Middle frontal gyrus (tissue), 1 donor: Measurements from ENCODE around the gene IL13RA1.
"Not testable (repeated sequence)": the region's sequence is repeated elsewhere in the genome, so short reads cannot be mapped to it uniquely, and the experiment has no call there.

Experiments used
- DNase-seq: peaks from one replicate; pipeline ENCODE4 v3.0.0-alpha.2; 2015; ENCODE audit warnings: low spot score; ENCODE audit errors: extremely low spot score

Gene IL13RA1

GRCh38 chrX:118727686-118728339 lies 407 bp downstream of the IL13RA1 start:
- DNase-seq = no peak

GRCh38 chrX:118729042-118729652 lies 1.7 kb downstream of the IL13RA1 start:
- no peak for DNase-seq

- no peak for DNase-seq
Observed at GRCh38 chrX:118730500-118731247, 3.3 kb downstream of the IL13RA1 start.

- not testable (repeated sequence) for DNase-seq
Observed at GRCh38 chrX:118732551-118732950, 5.1 kb downstream of the IL13RA1 start.

GRCh38 chrX:118734909-118735308 lies 7.5 kb downstream of the IL13RA1 start:
- DNase-seq = no peak

GRCh38 chrX:118736394-118737010 lies 9.1 kb downstream of the IL13RA1 start:
- DNase-seq = no peak

- DNase-seq = no peak
Observed at GRCh38 chrX:118739577-118739976, 12.2 kb downstream of the IL13RA1 start.

- no peak for DNase-seq
Observed at GRCh38 chrX:118740276-118740889, 13.0 kb downstream of the IL13RA1 start.

DNA sequence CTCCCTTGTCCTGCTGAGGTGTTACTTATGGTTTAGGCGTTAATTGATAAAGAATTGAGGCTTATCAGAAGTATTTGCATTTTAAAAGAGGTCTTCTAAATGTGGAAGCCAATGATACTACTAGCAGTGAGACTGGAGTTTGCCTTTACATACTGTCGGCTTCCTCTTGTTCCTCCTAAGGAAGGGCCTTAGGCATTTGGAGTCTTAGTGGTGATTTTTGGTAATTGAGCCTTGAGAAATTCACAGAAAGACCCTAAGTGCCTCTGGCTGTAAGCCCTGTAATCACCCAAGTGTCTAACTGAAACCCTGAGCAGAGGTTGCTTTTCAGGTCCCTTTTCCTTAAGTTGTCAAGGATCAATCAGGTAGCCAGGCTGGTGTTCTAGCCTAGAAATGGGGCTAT lies 14.8 kb downstream of the IL13RA1 start:
- DNase-seq = no peak

- no peak for DNase-seq
Observed at GRCh38 chrX:118745570-118745969, 18.2 kb downstream of the IL13RA1 start.

GRCh38 chrX:118751950-118752783 lies 24.8 kb downstream of the IL13RA1 start:
- no peak for DNase-seq

GRCh38 chrX:118755633-118756032 lies 28.2 kb downstream of the IL13RA1 start:
- DNase-seq = no peak

DNA sequence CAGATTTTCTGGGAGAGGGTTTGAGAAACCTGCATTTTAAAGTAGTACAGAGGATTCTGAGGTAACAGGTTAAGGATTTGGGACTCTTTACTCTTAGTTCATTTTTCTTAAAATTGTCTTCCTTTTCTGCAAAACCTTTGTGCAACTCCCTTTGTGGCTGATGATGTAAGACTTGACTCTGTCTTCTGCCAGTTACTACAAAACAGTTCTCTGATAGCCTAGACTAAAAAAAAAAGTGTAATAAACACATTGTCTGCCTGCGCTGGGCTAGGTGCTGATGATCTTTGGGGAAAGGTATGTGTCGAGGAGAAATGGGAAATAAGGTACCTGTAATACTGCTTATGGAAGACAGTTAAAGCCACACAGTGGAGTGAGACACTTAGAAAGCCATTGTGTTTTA lies 28.7 kb downstream of the IL13RA1 start:
- no peak for DNase-seq

- no peak for DNase-seq
Observed at GRCh38 chrX:118758511-118758910, 31.1 kb downstream of the IL13RA1 start.

DNA sequence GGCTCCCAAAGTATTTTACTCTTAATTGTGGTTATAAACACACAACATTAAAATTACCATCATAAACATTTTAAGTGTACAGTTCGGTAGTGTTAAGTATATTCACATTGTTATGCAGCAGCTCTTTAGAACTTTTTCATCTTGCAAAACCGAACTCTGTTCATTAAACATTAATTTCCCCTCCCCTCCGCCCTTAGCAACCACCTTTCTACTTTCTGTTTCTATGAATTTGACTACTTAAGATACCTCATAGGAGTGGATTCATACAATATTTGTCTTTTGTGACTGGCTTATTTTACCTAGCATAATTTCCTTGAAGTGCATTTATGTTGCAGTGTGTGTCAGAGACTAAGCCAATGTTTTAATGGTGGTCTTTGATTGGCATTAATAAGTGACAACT lies 32.6 kb downstream of the IL13RA1 start:
- DNase-seq = no peak

DNA sequence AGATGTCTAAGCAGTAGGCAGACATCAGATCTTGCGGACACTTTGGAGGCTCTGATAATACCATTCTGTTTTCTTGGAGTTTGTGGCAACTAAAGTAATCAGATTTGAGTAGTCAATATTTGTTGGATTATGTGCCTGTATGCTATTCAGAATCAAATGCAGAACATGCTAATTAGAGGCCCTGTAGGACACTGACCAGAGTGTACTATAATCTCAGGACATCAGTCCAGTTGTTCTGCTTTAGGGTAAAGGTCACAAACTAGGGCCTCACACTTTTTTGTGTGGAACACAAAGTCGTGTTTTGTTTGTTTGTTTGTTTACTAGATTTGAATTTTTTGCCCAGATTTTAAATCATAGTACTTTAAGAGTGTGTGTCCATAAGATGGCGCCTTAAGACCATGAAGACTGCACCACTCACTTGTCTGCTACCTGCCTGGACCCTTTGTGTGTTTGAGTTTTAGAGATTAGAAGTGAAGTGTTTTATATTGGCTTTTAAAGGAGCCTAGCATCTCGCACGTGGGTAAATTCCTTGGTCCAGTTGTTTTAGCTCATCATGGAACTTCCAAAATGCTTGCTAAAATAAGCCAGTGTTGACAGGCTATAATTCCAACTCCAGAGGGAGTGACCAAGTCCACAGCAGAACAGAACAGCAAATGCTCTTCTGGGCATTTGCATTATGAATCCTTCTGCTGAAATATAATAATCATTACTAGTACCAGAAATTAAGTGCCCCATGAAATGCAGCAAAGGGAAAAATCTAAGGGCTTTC lies 34.7 kb downstream of the IL13RA1 start:
- no peak for DNase-seq

GRCh38 chrX:118763489-118763888 lies 36.1 kb downstream of the IL13RA1 start:
- DNase-seq = no peak

GRCh38 chrX:118764122-118764521 lies 36.7 kb downstream of the IL13RA1 start:
- DNase-seq = no peak

GRCh38 chrX:118770133-118770760 lies 42.8 kb downstream of the IL13RA1 start:
- DNase-seq = no peak

- no peak for DNase-seq
Observed at GRCh38 chrX:118772051-118772450, 44.6 kb downstream of the IL13RA1 start.
